ENCODE data around the gene RELN. TPM values are rescaled to one million over a fixed set of nuclear protein-coding genes. Genes with fewer than 3 reads are reported as not detected.

RELN gene
- total and polyA plus RNA-seq, 2 experiments from 2014 or later = 3.9 to 22.0 TPM

- H3K4me1 ChIP-seq (ENCODE audit: insufficient read depth) = no peaks in the 10 kb centered on the region
- H4K20me1 ChIP-seq (ENCODE audit: insufficient read depth, poor library complexity, severe bottlenecking) = no peaks in the 10 kb centered on the region
- H3K9me3 ChIP-seq (ENCODE audit: low read depth) = no peaks in the 10 kb centered on the region
- DNase-seq (ENCODE audit: low spot score) = no peak
- H3K27me3 ChIP-seq = no peaks in the 10 kb centered on the region
- no peaks in the 10 kb centered on the region for H3K36me3 ChIP-seq (replicated peaks; ENCODE audit: insufficient read depth, low read depth)
- no peaks in the 10 kb centered on the region for H3K9me2 ChIP-seq (replicated peaks; ENCODE audit: insufficient read depth)
- WGBS (ENCODE audit: low lambda C conversion rate, missing lambda C conversion rate) = 84% methylated on average over 3 of the region's 3 CpGs
- no peak overlapping the region for H3K4me3 ChIP-seq
- peak overlapping the region; percentile 18 for H2AFZ ChIP-seq
- TF ChIP-seq CTCF (IDR thresholded peaks at IDR 0.05; ENCODE audit: poor library complexity) (no peak), EZH2phosphoT487 (IDR thresholded peaks at IDR 0.05; ENCODE audit: low read depth, severe bottlenecking, unreplicated experiment) (no peak), EZH2 (IDR thresholded peaks at IDR 0.05; ENCODE audit: borderline replicate concordance) (no peak)
- no peak overlapping the region for H3K27ac ChIP-seq
- no peak overlapping the region for H3K4me2 ChIP-seq
- H3K79me2 ChIP-seq = no peaks in the 10 kb centered on the region
Measured at GRCh38 chr7:103609778-103610177, 379.7 kb downstream of the RELN start.

- Histone ChIP-seq H4K20me1 (ENCODE audit: insufficient read depth, poor library complexity, severe bottlenecking) (no peaks in the 10 kb centered on the region), H3K36me3 (replicated peaks; ENCODE audit: insufficient read depth, low read depth) (no peaks in the 10 kb centered on the region), H3K4me1 (ENCODE audit: insufficient read depth) (no peaks in the 10 kb centered on the region), H2AFZ (no peak overlapping the region), H3K4me3 (no peak overlapping the region), H3K79me2 (no peaks in the 10 kb centered on the region), H3K9me2 (replicated peaks; ENCODE audit: insufficient read depth) (no peaks in the 10 kb centered on the region), H3K27ac (no peak overlapping the region), H3K27me3 (no peaks in the 10 kb centered on the region), H3K4me2 (no peak overlapping the region), H3K9me3 (ENCODE audit: low read depth) (no peaks in the 10 kb centered on the region)
- TF ChIP-seq CTCF (IDR thresholded peaks at IDR 0.05; ENCODE audit: poor library complexity) (no peak), EZH2 (IDR thresholded peaks at IDR 0.05; ENCODE audit: borderline replicate concordance) (no peak)
- no peak for DNase-seq (ENCODE audit: low spot score)
- WGBS (ENCODE audit: low lambda C conversion rate, missing lambda C conversion rate) = 57% methylated on average over 3 of the region's 3 CpGs
Measured at GRCh38 chr7:103605640-103606039, 383.8 kb downstream of the RELN start.

- TF ChIP-seq EZH2phosphoT487 (IDR thresholded peaks at IDR 0.05; ENCODE audit: low read depth, severe bottlenecking, unreplicated experiment) (no peak), CTCF (IDR thresholded peaks at IDR 0.05; ENCODE audit: poor library complexity) (no peak), EZH2 (IDR thresholded peaks at IDR 0.05; ENCODE audit: borderline replicate concordance) (no peak)
- Histone ChIP-seq H3K4me1 (ENCODE audit: insufficient read depth) (no peaks in the 10 kb centered on the region), H3K4me3 (no peak overlapping the region), H3K4me2 (no peak overlapping the region), H3K79me2 (no peaks in the 10 kb centered on the region), H3K36me3 (replicated peaks; ENCODE audit: insufficient read depth, low read depth) (no peaks in the 10 kb centered on the region), H2AFZ (no peak overlapping the region), H4K20me1 (ENCODE audit: insufficient read depth, poor library complexity, severe bottlenecking) (no peaks in the 10 kb centered on the region), H3K27me3 (no peaks in the 10 kb centered on the region), H3K9me3 (ENCODE audit: low read depth) (no peaks in the 10 kb centered on the region), H3K9me2 (replicated peaks; ENCODE audit: insufficient read depth) (no peaks in the 10 kb centered on the region), H3K27ac (no peak overlapping the region)
- no peak for DNase-seq (ENCODE audit: low spot score)
- WGBS (ENCODE audit: low lambda C conversion rate, missing lambda C conversion rate) = 90% methylated on average over 2 of the region's 2 CpGs
Measured at GRCh38 chr7:103598326-103598905, 391.0 kb downstream of the RELN start.

GRCh38 chr7:103597606-103598005 lies 391.9 kb downstream of the RELN start:
- no peak overlapping the region for H3K27ac ChIP-seq
- no peak for DNase-seq (ENCODE audit: low spot score)
- no peak overlapping the region for H2AFZ ChIP-seq
- no peaks in the 10 kb centered on the region for H4K20me1 ChIP-seq (ENCODE audit: insufficient read depth, poor library complexity, severe bottlenecking)
- WGBS (ENCODE audit: low lambda C conversion rate, missing lambda C conversion rate) = 70% methylated on average over 2 of the region's 2 CpGs
- TF ChIP-seq EZH2phosphoT487 (IDR thresholded peaks at IDR 0.05; ENCODE audit: low read depth, severe bottlenecking, unreplicated experiment) (no peak), CTCF (IDR thresholded peaks at IDR 0.05; ENCODE audit: poor library complexity) (no peak), EZH2 (IDR thresholded peaks at IDR 0.05; ENCODE audit: borderline replicate concordance) (no peak)
- H3K9me3 ChIP-seq (ENCODE audit: low read depth) = no peaks in the 10 kb centered on the region
- no peaks in the 10 kb centered on the region for H3K79me2 ChIP-seq
- no peaks in the 10 kb centered on the region for H3K4me1 ChIP-seq (ENCODE audit: insufficient read depth)
- no peaks in the 10 kb centered on the region for H3K36me3 ChIP-seq (replicated peaks; ENCODE audit: insufficient read depth, low read depth)
- no peaks in the 10 kb centered on the region for H3K27me3 ChIP-seq
- H3K4me2 ChIP-seq = no peak overlapping the region
- H3K4me3 ChIP-seq = no peak overlapping the region
- no peaks in the 10 kb centered on the region for H3K9me2 ChIP-seq (replicated peaks; ENCODE audit: insufficient read depth)

Data from hepatocyte (in vitro differentiated cells).